Measurements from ENCODE around the gene GFM1.

Gene GFM1

GRCh38 chr3:158703566-158703965 is 59.2 kb downstream of the GFM1 start:
- TF ChIP-seq CTCF (conservative IDR thresholded peaks at IDR 0.05; ENCODE audit: control insufficient read depth, insufficient read depth, low read depth, low read length), result no peak
- H3K4me3 ChIP-seq (ENCODE audit: control insufficient read depth, low read depth, low read length), result no peak overlapping the region
- no peak for DNase-seq (ENCODE audit: low read depth)

GRCh38 chr3:158709666-158710083 is 65.3 kb downstream of the GFM1 start:
- no peak for TF ChIP-seq CTCF (conservative IDR thresholded peaks at IDR 0.05; ENCODE audit: control insufficient read depth, insufficient read depth, low read depth, low read length)
- peak; percentile 99 for DNase-seq (ENCODE audit: low read depth)
- no peak overlapping the region for H3K4me3 ChIP-seq (ENCODE audit: control insufficient read depth, low read depth, low read length)

GRCh38 chr3:158710601-158711000 is 66.3 kb downstream of the GFM1 start:
- DNase-seq (ENCODE audit: low read depth), result no peak
- no peak overlapping the region for H3K4me3 ChIP-seq (ENCODE audit: control insufficient read depth, low read depth, low read length)
- TF ChIP-seq CTCF (conservative IDR thresholded peaks at IDR 0.05; ENCODE audit: control insufficient read depth, insufficient read depth, low read depth, low read length), result no peak

GRCh38 chr3:158711886-158712285 is 67.6 kb downstream of the GFM1 start:
- peak; percentile 87 for DNase-seq (ENCODE audit: low read depth)
- H3K4me3 ChIP-seq (ENCODE audit: control insufficient read depth, low read depth, low read length), result no peak overlapping the region
- TF ChIP-seq CTCF (conservative IDR thresholded peaks at IDR 0.05; ENCODE audit: control insufficient read depth, insufficient read depth, low read depth, low read length), result no peak

- H3K4me3 ChIP-seq (ENCODE audit: control insufficient read depth, low read depth, low read length), result no peak overlapping the region
- no peak for TF ChIP-seq CTCF (conservative IDR thresholded peaks at IDR 0.05; ENCODE audit: control insufficient read depth, insufficient read depth, low read depth, low read length)
- DNase-seq (ENCODE audit: low read depth), result no peak
Observed at GRCh38 chr3:158712443-158712842, 68.1 kb downstream of the GFM1 start.

GRCh38 chr3:158713094-158713499 is 68.8 kb downstream of the GFM1 start:
- DNase-seq (ENCODE audit: low read depth), result peak; percentile 36
- H3K4me3 ChIP-seq (ENCODE audit: control insufficient read depth, low read depth, low read length), result no peak overlapping the region
- TF ChIP-seq CTCF (conservative IDR thresholded peaks at IDR 0.05; ENCODE audit: control insufficient read depth, insufficient read depth, low read depth, low read length), result no peak

- TF ChIP-seq CTCF (conservative IDR thresholded peaks at IDR 0.05; ENCODE audit: control insufficient read depth, insufficient read depth, low read depth, low read length), result no peak
- no peak for DNase-seq (ENCODE audit: low read depth)
- H3K4me3 ChIP-seq (ENCODE audit: control insufficient read depth, low read depth, low read length), result no peak overlapping the region
Observed at GRCh38 chr3:158717576-158717975, 73.2 kb downstream of the GFM1 start.

Data from fibroblast of mammary gland (primary cell).